ENCODE measurements around the gene ROPN1. TPM values are rescaled to one million over a fixed set of nuclear protein-coding genes. Genes with fewer than 3 reads are reported as not detected.
"Not testable (repeated sequence)": the region's sequence is repeated elsewhere in the genome, so short reads cannot be mapped to it uniquely, and the experiment has no call there.

Gene ROPN1
- total and polyA plus RNA-seq, 2 of the 13 experiments (the other 11 are each of a cell fraction or from before 2014, with no cell fraction given) = not detected

DNA sequence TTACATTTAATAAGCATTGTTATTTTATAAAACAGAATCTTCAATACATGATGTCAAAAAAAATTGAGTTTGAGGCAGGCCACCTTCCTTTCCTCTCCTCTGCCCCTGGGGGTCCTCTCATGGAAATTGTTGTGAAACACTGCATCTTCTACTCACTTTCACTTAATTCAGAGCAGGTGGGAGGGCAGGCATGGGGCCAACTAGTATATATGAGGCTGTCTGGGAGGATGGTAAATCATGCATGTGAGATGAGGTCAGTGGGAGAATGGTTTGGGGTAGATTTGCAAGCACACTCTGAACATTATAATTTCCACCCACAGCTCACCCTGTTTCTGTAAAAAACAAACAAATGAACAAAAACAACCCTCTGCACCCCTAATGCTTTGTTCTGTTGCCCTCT lies 20.5 kb downstream of the ROPN1 start:
- CTCF ChIA-PET (ENCODE audit: low intra/inter-chr PET ratio, low total read pairs) = no interaction called here
- Histone ChIP-seq H4K20me1 (ENCODE audit: insufficient read depth, low read length) (no peaks in the 10 kb centered on the region), H3K27ac (ENCODE audit: extremely low read length, insufficient read depth, low read length) (no peak overlapping the region), H3K9ac (ENCODE audit: insufficient read depth, low read depth, low read length) (no peak overlapping the region), H3K36me3 (replicated peaks in 1 of 2; ENCODE audit: control insufficient read depth in 1 of 2, insufficient read depth in 2 of 2, low read length in 2 of 2) (no peaks in the 10 kb centered on the region), H3K4me1 (ENCODE audit: insufficient read depth, low read length) (peaks cover 4% of the 10 kb centered on the region; the same call in 1 of the 2 replicates), H3K79me2 (ENCODE audit: insufficient read depth, low read length) (no peaks in the 10 kb centered on the region), H2AFZ (ENCODE audit: low read length) (no peak overlapping the region), H3K4me3 (replicated peaks in 1 of 3; ENCODE audit: insufficient read depth in 1 of 3, low read depth in 2 of 3, low read length in 3 of 3) (no peak overlapping the region), H3K4me2 (ENCODE audit: low read depth, low read length) (no peak overlapping the region), H3K27me3 (ENCODE audit: control insufficient read depth in 1 of 2, insufficient read depth in 2 of 2, low read length in 2 of 2) (peaks cover 2 to 13% of the 10 kb centered on the region in 2 experiments; a peak in 2 of 5 replicates), H3K9me3 (ENCODE audit: low read length) (no peaks in the 10 kb centered on the region)
- ATAC-seq = no peak
- BruUV-seq (replicated peaks) = no TSS peak
- DNase-seq (ENCODE audit: low spot score) = no peak
- TF ChIP-seq KDM5B (CRISPR knock-in tag; IDR thresholded peaks at IDR 0.05; ENCODE audit: borderline replicate concordance) = no peak
- TF ChIP-seq, protein P1, sequence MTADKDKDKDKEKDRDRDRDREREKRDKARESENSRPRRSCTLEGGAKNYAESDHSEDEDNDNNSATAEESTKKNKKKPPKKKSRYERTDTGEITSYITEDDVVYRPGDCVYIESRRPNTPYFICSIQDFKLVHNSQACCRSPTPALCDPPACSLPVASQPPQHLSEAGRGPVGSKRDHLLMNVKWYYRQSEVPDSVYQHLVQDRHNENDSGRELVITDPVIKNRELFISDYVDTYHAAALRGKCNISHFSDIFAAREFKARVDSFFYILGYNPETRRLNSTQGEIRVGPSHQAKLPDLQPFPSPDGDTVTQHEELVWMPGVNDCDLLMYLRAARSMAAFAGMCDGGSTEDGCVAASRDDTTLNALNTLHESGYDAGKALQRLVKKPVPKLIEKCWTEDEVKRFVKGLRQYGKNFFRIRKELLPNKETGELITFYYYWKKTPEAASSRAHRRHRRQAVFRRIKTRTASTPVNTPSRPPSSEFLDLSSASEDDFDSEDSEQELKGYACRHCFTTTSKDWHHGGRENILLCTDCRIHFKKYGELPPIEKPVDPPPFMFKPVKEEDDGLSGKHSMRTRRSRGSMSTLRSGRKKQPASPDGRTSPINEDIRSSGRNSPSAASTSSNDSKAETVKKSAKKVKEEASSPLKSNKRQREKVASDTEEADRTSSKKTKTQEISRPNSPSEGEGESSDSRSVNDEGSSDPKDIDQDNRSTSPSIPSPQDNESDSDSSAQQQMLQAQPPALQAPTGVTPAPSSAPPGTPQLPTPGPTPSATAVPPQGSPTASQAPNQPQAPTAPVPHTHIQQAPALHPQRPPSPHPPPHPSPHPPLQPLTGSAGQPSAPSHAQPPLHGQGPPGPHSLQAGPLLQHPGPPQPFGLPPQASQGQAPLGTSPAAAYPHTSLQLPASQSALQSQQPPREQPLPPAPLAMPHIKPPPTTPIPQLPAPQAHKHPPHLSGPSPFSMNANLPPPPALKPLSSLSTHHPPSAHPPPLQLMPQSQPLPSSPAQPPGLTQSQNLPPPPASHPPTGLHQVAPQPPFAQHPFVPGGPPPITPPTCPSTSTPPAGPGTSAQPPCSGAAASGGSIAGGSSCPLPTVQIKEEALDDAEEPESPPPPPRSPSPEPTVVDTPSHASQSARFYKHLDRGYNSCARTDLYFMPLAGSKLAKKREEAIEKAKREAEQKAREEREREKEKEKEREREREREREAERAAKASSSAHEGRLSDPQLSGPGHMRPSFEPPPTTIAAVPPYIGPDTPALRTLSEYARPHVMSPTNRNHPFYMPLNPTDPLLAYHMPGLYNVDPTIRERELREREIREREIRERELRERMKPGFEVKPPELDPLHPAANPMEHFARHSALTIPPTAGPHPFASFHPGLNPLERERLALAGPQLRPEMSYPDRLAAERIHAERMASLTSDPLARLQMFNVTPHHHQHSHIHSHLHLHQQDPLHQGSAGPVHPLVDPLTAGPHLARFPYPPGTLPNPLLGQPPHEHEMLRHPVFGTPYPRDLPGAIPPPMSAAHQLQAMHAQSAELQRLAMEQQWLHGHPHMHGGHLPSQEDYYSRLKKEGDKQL (CRISPR knock-in tag; IDR thresholded peaks at IDR 0.05; ENCODE audit: low read depth) = no peak
- TF ChIP-seq ZNF788 (CRISPR knock-in tag; IDR thresholded peaks at IDR 0.05; ENCODE audit: borderline replicate concordance) = no peak
- no peak for TF ChIP-seq PHF20 (CRISPR knock-in tag; IDR thresholded peaks at IDR 0.05)
- no peak for TF ChIP-seq ZFP37 (CRISPR knock-in tag; IDR thresholded peaks at IDR 0.05; ENCODE audit: borderline replicate concordance)
- TF ChIP-seq, protein P2, sequence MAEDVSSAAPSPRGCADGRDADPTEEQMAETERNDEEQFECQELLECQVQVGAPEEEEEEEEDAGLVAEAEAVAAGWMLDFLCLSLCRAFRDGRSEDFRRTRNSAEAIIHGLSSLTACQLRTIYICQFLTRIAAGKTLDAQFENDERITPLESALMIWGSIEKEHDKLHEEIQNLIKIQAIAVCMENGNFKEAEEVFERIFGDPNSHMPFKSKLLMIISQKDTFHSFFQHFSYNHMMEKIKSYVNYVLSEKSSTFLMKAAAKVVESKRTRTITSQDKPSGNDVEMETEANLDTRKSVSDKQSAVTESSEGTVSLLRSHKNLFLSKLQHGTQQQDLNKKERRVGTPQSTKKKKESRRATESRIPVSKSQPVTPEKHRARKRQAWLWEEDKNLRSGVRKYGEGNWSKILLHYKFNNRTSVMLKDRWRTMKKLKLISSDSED (CRISPR knock-in tag; IDR thresholded peaks at IDR 0.05) = no peak
- TF ChIP-seq FOXO1 (CRISPR knock-in tag; IDR thresholded peaks at IDR 0.05) = no peak
- TF ChIP-seq ZNF652 (CRISPR knock-in tag; IDR thresholded peaks at IDR 0.05; ENCODE audit: borderline replicate concordance, low read depth) = no peak
- FAIRE-seq = no peak
- POLR2A ChIA-PET = no interaction called here
- in situ Hi-C loops (cut with HindIII; ENCODE audit: extremely low pct_ligation_motif_present, low pct_unique_long_range_greater_than_20kb) = no loop called here
- intact Hi-C loops (cut with micrococcal nuclease; ENCODE audit: unreplicated experiment) = no loop called here

DNA sequence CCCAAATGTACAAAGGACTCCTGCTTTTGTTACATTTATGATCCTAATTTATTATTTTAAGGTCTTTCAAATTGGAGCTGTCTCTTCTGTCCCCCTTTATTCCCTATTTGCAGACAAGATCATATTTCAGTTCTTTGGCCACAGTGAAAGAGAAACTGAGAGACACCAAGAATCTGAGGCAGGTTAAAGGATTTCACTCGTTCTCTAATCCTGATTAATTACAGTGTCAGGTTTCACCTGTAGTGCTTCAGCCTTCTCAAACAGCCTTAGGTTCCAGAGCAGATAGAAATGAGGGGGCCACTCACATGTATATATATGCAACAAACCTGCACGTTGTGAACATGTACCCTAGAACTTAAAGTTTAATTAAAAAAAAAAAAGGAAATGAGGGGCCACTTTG lies 24.7 kb downstream of the ROPN1 start:
- POLR2A ChIA-PET; H4K20me1 ChIP-seq (ENCODE audit: insufficient read depth, low read length); H3K4me2 ChIP-seq (ENCODE audit: low read depth, low read length); H3K9me3 ChIP-seq (ENCODE audit: low read length); FAIRE-seq; H3K9ac ChIP-seq (ENCODE audit: insufficient read depth, low read depth, low read length); H3K36me3 ChIP-seq (replicated peaks in 1 of 2; ENCODE audit: control insufficient read depth in 1 of 2, insufficient read depth in 2 of 2, low read length in 2 of 2); CTCF ChIA-PET (ENCODE audit: low intra/inter-chr PET ratio, low total read pairs); DNase-seq (ENCODE audit: low spot score); in situ Hi-C loops (cut with HindIII; ENCODE audit: extremely low pct_ligation_motif_present, low pct_unique_long_range_greater_than_20kb); H3K79me2 ChIP-seq (ENCODE audit: insufficient read depth, low read length); ATAC-seq; BruUV-seq (replicated peaks); H3K4me3 ChIP-seq (replicated peaks in 1 of 3; ENCODE audit: insufficient read depth in 1 of 3, low read depth in 2 of 3, low read length in 3 of 3); H3K27ac ChIP-seq (ENCODE audit: extremely low read length, insufficient read depth, low read length); H2AFZ ChIP-seq (ENCODE audit: low read length): not testable (repeated sequence)
- 2% methylated on average over 2 of the region's 2 CpGs for WGBS (ENCODE audit: low lambda C conversion rate)
- peaks cover 20% of the 10 kb centered on the region for H3K4me1 ChIP-seq (ENCODE audit: insufficient read depth, low read length)
- intact Hi-C loops (cut with micrococcal nuclease; ENCODE audit: unreplicated experiment) = loop anchor here (10.0 kb wide), 1 partner anchor 212 kb away; no protein-coding TSS in a partner anchor
- peaks cover 0 to 13% of the 10 kb centered on the region in 2 experiments; a peak in 1 of 5 replicates for H3K27me3 ChIP-seq (ENCODE audit: control insufficient read depth in 1 of 2, insufficient read depth in 2 of 2, low read length in 2 of 2)

Data from HepG2 (cell line).